Stimulated activated CD4-positive, alpha-beta T cell treated with anti-CD3 and anti-CD28 coated beads, Interleukin-1b, Interleukin-23, amount 100 ng/mL, for 1 hour (primary cell): ENCODE measurements around the gene NLRP6.
"Not testable (repeated sequence)": the region's sequence is repeated elsewhere in the genome, so short reads cannot be mapped to it uniquely, and the experiment has no call there.

Source experiments
- DNase-seq, 2 donors: peaks; one replicate each; pipeline ENCODE4 v3.0.0-alpha.2; 2020; ENCODE audit warnings: low read depth in 2 of 2

The NLRP6 gene

DNA sequence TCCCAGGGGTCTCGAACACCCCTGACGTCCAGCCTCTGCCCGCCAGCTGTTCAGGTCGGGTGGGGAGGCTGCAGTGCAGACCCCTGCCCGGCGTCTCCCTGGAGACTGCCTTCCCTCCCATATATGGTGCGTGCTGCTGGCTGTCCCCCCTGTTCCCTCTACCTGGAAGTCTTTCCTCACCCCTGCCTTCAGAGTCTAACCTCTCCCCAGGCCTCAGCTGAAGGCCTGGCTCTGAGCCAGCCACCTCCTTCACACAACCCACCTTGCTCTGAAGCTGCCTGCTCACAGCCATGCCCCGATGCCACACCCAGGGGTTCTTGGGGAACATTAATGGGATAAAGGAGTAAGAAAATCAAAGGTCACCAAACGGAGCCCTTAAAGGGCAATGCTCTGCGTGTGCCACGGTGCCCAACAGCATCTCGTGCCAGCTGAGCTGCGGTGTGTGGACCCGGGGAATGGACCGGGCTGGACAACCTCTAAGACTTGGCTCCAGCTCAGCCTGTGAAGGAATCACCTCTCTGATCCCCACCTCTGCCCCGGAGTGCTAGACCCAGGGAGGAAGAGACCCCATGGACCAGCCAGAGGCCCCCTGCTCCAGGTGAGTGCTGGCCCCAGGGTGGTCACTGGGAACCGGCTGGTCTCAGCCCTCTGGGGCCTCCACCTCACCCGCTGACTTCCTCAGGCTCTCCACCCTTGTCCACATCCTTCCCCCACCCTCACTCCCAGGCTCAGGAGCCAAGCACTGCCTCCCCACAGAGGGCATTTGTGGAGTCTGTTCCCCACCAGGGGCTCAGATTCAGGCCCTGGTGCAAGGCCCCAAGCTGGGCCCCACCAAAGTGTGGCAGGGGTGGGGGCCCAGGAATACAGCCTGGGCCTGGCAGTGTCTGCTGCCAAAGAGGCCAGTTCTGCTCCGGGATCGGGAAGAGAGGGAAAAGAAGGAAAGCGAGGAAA, at the start of gene NLRP6:
Gene NLRP6, plus strand, starts transcription at position 407 of the 951 bp plus-strand sequence. Its CDS starts 163 bp downstream, at position 570.
- no peak for DNase-seq

DNA sequence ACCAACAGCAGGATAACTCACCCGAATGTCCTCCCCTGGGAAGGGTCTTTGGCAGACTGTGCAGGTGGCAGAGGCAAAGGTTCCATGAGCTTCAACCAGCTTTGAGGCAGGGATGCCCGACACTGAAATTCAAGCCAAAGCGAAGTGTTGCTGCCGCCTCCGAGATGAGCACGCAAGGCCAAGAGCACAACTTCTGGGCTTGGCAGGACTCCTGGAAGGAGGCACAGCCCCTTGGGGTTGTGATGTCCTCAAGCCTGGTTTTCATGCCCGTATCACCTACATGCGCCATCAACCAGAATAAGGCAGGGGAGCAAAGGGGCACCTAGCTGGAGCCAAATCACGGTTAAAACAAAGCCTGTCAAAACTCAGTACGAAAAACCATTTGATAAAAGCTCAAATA, 47.8 kb upstream of the NLRP6 start:
- no peak for DNase-seq

DNA sequence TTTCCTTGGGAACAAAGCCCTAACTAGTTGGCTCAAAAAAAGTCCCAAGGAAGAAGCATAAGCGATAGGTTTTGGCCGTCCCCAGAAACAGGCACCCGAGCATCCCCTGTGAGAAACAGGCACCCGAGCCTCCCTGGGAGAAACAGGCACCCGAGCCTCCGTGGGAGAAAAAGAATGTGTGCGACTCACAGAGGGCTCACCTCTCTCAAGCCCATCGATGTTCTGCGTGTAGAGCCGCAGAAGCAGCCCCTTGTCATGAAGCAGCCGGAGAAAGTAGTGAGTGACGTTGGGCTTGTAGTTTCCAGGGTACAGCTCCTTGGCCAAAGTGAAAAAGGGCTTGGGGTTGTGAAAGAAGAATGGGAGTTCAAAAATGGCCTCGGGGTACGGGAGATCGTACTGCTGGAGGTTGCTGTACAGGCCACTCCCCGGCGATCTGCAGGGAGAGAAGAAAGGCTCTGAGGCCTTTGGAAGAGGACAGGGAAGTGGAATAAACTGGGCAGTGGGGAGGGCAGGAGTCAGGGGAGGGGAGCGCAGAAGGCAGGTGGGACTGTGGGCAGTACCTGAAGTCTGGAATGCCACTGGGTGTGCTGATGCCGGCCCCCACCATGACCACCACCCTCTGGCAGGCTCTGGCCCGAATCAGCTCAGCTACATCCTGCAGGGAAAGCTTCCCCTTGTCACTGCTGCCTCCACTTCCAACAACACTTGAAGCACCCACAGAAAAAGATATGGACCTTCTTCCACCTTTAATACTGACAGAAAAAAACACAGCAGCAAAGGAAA, 45.2 kb upstream of the NLRP6 start:
- DNase-seq, result no peak

DNA sequence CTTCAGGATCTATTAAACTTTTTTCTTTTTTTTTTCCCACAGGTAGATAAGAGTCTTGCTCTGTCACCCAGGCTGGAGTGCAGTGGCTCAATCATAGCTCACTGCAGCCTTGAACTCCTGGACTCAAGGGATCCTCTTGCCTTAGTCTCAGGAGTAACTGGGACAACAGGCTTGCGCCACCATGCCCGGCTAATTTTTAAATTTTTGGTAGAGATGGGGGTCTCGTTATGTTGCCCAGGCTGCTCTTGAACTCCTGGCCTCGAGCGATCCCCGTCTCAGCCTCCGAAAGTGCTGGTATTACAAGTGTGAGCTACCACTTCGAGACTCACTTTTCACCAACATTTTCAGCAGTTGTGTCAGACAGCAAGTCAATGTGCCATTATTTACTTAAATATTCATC, 43.0 kb upstream of the NLRP6 start:
- no peak for DNase-seq

DNA sequence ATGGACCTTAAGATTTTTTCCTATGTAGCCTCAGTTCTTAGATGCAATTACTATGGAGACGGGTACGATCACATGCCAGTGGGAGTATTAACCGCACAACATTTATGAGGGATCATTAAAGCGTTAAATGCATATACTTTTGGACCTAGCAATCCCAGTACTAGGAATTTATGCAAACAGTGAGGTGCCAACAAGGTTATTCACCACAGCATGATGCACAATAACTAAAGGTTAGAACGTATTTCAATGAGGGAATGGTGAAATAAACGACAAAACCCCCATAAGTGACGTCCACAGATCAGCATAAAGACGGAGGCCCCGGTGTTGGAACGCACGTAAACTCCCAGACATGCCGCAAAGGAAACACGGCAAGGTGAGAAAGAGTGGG, 42.6 kb upstream of the NLRP6 start:
- no peak for DNase-seq

DNA sequence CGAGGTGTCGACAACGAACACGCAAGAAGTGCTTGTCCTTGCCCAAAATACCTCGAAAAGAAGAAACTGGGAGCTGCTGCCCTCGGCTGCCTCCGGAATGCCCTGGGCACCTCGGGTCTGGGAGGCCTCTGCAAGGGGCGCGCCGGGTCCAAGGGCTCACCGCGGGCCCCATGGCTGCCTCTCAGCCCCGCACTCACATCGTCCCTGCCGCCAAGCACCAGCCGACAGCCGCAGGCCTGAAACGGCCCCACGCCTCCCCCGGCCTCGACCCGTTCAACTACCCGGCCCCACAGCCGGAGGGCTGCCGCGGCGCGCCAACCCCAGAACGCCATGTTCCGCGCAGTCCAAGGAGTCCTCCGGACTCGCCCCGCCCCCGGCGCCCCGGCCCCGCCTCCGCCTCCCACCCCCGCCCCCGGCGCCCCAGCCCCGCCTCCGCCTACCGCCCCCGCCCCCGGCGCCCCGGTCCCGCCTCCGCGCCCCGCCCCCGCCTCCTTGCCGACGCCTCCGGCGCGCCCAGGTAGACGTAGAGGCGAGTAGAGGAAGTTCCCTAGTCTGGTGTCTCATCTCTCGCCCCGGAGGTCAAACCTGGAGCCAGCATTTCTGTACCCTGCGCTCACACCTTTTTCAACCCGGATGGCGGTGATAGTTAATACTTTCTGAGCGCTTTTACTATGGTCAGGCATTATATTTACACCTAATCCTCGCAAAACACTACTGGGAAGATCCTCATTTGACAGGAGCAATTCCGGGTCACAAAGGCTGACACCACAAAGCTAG, 42.0 kb upstream of the NLRP6 start, which contains the start of gene SIRT3:
Gene SIRT3, minus strand, starts transcription at position 346 of the 777 bp plus-strand sequence. Its CDS starts 14 bp downstream, at position 332.
- DNase-seq, result peak; percentile 62 to 81

DNA sequence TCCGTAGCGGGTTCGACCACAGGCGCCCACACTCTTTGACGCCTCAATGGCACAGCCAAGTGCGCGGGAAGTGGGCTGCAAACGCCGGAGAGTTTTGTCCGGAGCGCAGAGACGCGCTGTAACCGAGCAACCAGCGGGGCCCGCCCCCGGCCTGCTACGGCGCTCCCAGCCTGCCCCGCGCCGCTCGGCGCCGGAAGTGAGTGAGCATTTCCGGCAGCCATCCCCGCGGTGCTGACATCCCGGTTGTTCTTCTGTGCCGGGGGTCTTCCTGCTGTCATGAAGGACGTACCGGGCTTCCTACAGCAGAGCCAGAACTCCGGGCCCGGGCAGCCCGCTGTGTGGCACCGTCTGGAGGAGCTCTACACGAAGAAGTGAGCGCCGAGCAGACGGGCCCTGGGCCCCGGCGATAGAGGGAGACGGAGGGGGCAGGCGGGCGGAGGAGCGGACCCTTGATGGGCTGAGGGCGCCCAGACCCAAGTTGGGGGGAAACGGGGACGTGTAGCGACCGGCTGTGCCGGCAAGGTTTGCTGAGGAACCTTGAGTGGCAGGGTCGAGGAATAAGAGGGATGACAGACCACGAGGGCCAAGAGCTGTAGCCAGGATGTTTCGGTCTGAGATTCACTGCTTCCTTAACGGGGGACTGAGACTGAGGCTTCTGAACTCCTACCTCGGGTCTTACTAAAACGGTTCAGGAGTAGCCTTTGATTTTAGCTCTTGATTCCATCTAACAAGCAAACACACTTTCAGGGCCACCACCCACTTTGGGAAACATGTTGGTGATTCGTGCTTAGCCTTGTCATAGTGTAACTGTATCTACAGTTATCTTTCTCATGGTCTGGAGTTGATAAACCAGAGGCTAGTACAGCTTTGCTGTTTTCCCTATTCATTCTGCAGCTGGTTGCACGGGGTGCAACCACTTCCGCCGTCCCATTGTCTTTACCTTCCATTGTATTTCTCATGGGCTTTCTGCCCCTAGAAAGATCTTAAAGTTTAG, 41.1 kb upstream of the NLRP6 start, which contains the start of gene PSMD13:
Gene PSMD13, plus strand, starts transcription at position 203 of the 994 bp plus-strand sequence. Its CDS starts 74 bp downstream, at position 277.
- peak; percentile 71 to 77 for DNase-seq

DNA sequence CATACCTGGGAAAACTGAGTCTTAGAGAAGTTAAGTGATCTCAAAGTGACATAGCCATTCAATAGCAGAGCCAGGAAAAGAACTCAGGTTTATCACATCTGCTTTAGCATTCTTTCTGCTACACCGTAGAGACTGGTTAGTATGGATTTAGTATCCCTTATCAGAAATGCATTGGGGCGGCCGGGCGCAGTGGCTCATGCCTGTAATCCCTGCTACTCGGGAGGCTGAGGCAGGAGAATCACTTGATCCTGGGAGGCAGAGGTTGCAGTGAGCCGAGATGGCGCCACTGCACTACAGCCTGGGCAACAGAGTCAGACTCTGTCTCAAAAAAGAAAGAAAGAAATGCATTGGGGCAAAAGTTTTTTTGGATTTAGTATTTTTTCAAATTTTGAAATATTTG, 39.9 kb upstream of the NLRP6 start:
- not testable (repeated sequence) for DNase-seq

DNA sequence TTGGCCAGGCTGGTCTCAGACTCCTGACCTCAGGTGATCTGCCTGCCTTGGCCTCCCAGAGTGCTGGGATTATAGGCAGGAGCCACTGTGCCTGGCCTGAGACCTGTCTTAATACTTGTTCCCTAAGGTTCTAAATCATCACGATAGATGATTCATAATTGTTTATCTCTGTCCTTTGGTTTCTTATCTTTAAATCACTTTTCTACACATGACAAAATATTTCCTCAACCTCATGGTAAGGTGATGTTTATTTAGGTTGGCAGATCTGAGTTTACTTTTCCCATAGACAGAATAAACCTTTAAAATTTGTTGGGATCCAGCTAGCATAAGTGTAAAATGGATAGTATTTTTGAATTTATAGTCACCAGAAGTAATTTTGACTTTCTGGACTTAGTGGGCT, 37.9 kb upstream of the NLRP6 start:
- DNase-seq, result no peak

DNA sequence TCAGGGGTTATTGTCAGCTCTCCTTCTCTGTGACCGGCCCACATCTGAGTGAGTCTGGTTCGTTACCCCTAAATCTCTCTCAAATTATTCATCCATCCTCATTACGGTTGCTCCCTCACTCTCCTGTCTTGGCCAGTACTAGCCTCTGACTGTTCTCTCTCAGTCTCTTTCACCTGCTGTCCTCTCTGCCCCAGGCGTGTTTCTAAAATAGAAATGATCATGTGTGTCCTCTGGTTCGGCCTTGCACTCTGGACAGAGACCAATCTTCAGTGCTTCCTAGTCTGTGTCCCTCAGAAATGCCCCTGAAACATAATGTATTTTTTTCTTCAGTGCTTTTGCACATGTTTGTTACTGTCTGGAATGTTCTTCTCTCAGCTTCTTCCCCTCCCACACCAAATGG, 36.6 kb upstream of the NLRP6 start:
- no peak for DNase-seq

DNA sequence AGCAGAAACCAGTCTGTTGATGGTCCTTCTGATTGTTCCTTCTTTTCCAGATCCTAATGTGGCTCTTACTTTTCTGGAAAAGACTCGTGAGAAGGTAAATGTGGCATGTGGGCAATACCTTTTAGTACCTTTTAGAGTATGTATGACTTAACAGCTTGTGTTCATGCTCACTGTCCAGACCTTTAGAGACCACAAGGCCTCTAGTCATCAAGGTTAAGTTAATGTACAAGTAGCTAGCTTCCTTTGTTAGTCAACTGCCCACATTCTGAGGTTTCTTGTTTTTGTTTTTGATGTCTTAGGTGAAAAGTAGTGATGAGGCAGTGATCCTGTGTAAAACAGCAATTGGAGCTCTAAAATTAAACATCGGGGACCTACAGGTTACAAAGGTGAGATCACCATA, 33.8 kb upstream of the NLRP6 start:
- DNase-seq, result no peak

DNA sequence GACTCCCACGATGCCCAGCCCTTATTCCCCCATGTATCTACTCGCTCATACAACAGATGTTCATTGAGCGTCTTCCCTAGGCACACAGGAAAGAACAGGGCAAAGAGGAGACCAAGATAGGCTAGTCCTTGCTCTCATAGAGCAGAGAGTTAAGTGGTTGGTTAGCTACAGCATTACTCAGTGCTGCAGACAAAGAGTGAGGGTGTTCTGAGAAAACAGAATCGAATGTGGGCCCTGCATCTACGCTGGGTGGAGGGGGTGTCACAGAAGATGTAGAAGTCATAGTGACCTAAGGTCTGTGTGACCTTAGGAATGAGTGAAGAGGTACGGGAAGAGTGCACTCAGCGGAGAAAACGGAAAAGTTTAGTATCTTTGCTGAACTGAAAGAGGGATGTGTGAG, 29.1 kb upstream of the NLRP6 start:
- DNase-seq, result no peak

DNA sequence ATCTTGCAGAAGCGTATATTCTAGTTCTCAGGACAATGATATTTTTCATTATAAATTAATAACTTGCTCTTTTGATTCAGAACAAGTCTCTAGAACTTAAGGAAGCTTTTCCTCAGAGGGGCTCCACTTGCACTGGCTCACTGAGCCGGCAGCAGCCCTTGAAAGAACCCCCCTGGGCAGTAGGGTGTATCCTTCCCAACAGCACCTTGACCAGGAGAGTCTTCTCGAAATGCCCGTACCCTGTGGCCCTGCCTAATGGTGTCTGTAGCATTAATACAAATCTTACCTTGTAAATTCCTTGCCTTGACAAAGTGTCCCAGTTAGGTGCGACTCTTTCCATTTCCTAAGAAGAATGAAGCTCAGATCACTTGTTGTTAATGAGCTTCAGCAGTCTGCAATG, 27.9 kb upstream of the NLRP6 start:
- no peak for DNase-seq

DNA sequence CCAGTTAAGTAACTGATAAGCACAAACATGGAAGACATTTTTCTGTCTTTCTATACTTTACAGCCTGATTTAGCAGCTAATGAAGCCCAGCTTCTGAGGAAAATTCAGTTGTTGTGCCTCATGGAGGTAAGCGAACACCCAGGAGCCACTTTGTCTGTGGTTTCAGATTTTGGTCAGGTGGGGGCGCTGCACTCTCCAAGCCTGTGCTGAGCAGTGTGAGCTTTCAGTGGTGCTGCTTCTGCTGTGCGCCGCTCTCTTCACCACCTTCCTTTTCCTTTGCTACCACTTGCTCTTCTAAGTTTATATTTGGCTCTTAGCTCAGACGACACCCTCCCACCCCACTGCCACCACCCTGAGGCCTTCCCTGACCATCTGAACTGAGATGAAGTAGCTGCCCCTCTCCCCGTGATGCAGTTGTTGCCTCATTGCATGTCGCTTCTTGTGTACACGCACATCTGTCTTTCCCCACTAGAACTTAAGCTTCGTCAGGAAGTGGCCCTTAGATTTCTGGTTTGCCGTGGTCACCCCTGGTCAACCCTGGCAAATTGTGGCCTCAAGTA, 27.4 kb upstream of the NLRP6 start:
- DNase-seq, result peak; percentile 65 to 67

DNA sequence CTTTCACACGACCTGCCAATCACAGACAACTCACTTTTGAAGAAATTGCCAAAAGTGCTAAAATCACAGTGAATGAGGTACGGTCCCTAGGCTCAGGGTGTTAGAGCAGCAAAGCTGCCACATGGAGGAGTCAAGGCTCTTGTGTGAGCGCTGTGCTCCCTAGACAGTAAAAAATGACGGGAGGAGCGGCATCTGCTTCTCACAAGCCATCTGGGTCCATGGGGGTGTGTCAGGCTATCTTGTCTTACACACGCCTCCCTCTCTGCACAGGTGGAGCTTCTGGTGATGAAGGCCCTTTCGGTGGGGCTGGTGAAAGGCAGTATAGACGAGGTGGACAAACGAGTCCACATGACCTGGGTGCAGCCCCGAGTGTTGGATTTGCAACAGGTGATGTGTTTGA, 26.7 kb upstream of the NLRP6 start:
- no peak for DNase-seq

DNA sequence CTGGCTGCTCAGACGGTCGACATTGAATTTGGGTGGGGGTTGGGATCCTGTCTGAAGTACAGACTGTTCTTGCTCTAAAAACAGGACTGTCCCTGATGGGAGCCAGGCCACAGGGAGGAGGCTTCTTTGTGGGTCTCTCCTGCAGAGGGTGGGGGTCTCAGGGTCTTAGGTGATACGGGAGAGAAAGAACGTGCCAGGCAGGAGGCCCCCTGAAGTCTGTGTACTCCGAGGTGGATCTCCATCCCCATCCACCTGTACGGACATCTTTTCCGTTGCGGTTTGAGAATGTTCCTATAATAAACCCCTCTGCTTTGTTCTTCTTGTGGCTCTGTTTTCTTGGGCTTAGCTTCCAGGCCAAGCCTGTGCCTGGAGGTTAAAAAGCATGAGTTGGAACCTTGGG, 25.5 kb upstream of the NLRP6 start:
- no peak for DNase-seq

DNA sequence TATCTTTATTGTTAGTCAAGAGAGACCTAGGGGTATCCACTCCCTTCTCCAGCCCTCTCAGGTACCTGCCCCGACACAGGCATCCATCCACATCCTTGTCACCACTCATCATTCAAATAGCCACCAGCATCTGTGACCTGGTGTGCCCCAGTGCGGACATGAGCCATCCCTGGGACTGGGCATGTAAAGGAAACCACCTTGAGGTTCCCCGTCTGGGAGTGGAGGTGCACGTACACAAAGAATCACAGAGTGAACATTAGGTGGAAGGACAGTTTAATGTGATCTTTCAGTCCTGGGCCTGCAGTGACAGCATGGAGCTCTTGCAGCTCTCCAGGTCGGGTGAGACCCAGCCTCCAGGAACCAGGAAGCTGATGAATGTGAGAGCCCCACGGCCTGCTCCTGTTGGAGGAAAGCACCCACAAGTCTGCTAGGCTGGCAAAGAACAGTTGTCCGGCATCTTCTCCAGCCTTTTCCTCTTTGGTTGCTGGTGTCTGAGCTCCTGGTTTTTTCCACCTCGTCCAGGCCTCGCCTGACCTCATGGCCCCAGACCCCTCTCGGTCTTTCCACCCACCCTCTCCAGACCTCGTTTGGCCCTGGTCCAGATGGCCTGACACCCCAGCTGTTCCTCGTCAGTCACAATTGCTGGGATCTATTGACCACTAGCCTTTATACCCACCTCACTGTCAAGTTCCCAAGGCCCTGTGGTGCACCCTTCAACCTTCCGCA, 24.9 kb upstream of the NLRP6 start:
- DNase-seq, result no peak

DNA sequence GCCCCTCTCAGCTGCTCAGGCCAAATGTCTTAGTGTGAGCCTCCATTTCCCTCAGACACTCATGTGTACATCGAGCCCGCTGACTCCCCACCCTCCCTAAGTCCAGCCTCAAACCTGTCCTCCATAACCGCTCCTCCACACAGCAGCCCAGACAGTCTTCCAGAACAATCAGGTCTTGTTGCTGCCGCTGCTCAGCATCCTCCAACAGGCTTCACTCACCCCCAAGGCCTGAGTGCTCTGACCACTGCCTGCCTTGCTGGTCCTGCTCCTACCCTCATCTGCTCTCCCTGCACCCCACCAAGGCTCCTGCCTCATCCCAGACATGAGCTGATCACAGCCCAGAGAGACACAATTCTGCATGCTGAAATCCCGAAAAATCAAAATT, 24.3 kb upstream of the NLRP6 start:
- no peak for DNase-seq

DNA sequence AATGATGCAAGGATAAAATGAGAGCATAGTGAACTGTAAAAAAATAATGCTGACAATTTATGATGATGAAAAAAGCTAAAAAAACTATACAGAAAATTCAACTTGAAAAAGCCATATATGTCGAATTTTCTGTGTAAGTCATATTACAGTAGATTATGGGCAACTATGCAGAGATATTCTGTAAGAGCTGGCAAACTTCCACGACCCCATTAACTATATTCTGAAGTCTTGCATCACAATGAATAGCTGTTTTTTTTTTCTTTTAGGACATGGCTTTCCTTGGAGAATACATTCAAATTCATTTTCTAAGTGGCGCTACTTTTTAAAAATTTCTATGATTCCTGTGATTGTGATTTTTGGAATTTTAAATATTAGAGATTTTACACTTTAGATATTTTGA, 23.0 kb upstream of the NLRP6 start:
- no peak for DNase-seq

DNA sequence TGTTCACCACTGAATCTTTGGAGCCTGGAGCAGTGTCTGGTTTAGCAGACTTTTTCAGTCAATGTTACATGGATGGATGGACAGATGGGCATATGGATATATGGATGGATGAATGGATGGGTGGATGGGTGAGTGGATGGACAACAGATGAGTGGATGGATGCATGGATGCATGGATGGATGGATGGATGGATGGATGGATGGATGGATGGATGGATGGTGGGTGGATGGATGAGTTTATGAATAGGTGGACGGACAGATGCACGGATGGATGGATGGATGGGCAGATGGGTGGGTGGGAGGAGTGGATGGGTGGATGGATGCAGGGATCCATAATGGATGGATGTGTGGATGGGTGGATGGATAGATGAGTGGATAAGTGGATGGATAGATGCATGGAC, 22.4 kb upstream of the NLRP6 start:
- no peak for DNase-seq
